Heart left ventricle (tissue), 13 donors: ENCODE measurements around the gene TXK.

Source experiments
- POLR2A ChIP-seq, 2 donors: fragments of 450-650 bp; IDR thresholded peaks; one replicate each; pipeline ENCODE4 v1.6.1; 2017; ENCODE audit warnings: antibody characterized with exemption in 2 of 2, mild to moderate bottlenecking in 2 of 2, moderate library complexity in 2 of 2
- TF ChIP-seq, protein P1 (sequence below), 12 donors: fragments of 200-600 bp; sonication (generic) in 4 of 12; IDR thresholded peaks; one replicate each; pipeline versions ENCODE4 v1.5.0 to v1.8.0; 2018 to 2022; ENCODE audit warnings: antibody characterized with exemption in 12 of 12, mild to moderate bottlenecking in 5 of 12
- donor health status: ischemic (EF 13 %, LVEDD 7.1; RV severe dilation, severe dysfunction).
- donor health status: DM: no; HTN: yes; CAD: no.
- donor health status: DM: no; HTN: no; CAD: no.
- donor health status: ischemic (EF 25% LVEDD 6.9; RV normal size, moderate dysfunction).
- donor health status: ischemic (EF 25% LVEDD 5.7; RV mildly dilated, moderate dysfunction).
- donor health status: ischemic (EF 35%, LVEDD 5.7; RV mildly dilated, moderate dysfunction).
- donor health status: nonischemic (EF 11% LVEDD 7.7; RV severe dilation, severe dysfunction).
- donor health status: DM: yes; HTN: yes; CAD: no.
- donor health status: PGD.
- donor health status: ischemic (EF 29% LVEDD 5.4; RV normal size, mild dysfunction).
- donor health status: nonischemic (EF 23%, LVEDD 6.1; RV moderate dilation, normal function).

GRCh38 chr4:48067536-48067935 lies 66.5 kb downstream of the TXK start:
- TF ChIP-seq, protein P1, sequence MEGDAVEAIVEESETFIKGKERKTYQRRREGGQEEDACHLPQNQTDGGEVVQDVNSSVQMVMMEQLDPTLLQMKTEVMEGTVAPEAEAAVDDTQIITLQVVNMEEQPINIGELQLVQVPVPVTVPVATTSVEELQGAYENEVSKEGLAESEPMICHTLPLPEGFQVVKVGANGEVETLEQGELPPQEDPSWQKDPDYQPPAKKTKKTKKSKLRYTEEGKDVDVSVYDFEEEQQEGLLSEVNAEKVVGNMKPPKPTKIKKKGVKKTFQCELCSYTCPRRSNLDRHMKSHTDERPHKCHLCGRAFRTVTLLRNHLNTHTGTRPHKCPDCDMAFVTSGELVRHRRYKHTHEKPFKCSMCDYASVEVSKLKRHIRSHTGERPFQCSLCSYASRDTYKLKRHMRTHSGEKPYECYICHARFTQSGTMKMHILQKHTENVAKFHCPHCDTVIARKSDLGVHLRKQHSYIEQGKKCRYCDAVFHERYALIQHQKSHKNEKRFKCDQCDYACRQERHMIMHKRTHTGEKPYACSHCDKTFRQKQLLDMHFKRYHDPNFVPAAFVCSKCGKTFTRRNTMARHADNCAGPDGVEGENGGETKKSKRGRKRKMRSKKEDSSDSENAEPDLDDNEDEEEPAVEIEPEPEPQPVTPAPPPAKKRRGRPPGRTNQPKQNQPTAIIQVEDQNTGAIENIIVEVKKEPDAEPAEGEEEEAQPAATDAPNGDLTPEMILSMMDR (IDR thresholded peaks at IDR 0.05), result no peak
- no peak for TF ChIP-seq POLR2A (IDR thresholded peaks at IDR 0.05)
